GM20431 (cell line): ENCODE data around the gene PTPRN2.

ENCODE experiments used
- in situ Hi-C: fragments of 300-500 bp; cut with MseI, MboI; formaldehyde crosslinking; loops from one replicate; pipeline ENCODE4 v1.15.0; 2020; ENCODE audit warnings: low sequenced_read_pairs; ENCODE audit not compliant: unreplicated experiment

The PTPRN2 gene

GRCh38 chr7:158268816-158269535 lies 318.6 kb downstream of the PTPRN2 start:
- in situ Hi-C loops: no loop called here

DNA sequence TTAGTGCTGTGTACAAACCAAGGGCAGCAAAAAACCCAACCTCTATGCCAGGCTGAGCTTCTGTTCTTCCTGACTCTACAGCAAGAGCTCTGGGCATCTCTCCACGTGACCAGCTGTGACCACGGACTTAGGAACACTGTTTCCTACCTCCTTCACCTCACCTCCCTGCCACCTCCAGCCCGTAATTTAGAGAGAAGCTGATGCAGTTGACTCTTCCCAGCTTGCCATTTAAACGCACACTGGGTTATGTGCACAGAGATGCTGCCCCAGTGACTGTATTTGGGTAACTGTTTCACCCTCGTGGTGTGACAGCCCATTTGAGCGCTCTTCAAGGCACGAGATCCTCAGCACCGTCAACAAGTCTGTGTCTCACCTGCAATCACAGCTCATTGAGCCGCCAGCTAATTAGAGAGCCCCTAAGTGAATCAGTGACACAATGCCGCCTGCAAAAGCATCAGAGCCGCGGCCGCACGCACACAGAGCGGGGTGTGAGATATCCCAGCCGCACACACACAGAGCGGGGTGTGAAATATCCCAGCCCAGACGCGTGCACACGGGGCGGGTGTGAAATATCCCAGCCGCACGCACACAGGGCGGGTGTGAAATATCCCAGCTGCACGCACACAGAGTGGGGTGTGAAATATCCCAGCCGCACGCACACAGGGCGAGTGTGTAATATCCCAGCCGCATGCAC lies 319.7 kb downstream of the PTPRN2 start:
- in situ Hi-C loops: no loop called here

DNA sequence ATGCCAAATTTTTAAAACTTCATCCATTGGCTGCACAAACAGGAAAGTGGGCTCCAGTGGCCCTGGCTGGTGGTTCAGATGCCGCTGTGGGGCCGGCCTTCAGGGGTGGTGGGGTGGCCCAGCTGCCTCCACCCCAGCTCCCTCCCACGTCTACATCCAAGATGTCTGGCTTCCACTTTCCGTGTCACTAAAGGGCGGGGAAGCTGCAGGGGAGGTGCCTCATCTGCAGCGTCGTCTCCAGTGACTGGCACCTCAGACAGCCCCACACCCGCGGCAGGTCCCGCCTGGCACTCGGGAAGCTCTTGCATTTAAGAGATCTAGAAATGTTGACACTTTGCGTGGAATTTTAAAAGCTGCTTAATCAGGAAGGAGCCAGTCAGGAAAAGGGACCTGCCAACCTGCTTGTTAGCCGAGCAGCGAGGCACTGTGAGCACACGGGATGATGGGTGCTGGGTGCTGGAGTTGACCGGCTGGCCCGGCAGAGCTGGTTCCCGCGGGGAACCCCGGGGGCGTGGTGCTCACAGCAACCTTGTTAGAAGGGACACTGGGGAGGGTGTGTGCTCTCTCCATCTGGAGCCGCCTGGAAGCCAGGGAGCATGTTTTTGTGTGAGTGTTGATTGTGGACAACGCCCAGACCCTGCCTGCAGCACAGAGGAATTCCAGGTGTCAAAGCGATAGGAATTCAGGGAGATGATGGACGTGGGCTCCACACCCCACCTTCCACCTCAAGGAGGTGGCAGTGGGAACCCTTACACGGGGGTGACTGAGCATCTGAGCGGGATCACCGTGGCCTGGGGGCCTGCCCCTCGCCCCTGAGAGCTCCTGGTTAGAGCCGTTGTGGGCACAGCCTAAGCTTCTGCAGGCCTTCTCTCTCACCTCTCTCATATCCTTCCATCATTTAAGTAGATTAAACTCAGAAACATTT lies 320.5 kb downstream of the PTPRN2 start:
- in situ Hi-C loops: no loop called here

DNA sequence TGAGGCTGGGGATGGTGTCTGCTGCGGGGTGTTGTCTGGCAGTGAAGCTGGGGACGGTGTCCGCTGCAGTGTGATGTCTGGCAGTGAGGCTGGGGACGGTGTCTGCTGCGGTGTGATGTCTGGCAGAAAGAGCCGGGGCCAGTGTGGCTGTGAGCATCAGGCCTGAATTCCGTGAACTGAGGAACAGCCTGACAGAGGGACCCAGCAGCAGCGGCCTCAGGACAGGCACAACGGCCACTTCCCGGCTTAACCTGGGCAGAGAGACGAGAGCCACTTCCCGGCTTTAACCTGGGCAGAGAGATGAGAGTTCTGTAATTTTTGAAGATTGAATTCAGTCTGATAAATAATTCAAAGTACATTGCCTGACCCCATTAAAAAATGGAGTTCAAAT lies 321.2 kb downstream of the PTPRN2 start:
- in situ Hi-C loops: no loop called here

- in situ Hi-C loops: no loop called here
Measured at GRCh38 chr7:158265743-158266080, 321.9 kb downstream of the PTPRN2 start.

DNA sequence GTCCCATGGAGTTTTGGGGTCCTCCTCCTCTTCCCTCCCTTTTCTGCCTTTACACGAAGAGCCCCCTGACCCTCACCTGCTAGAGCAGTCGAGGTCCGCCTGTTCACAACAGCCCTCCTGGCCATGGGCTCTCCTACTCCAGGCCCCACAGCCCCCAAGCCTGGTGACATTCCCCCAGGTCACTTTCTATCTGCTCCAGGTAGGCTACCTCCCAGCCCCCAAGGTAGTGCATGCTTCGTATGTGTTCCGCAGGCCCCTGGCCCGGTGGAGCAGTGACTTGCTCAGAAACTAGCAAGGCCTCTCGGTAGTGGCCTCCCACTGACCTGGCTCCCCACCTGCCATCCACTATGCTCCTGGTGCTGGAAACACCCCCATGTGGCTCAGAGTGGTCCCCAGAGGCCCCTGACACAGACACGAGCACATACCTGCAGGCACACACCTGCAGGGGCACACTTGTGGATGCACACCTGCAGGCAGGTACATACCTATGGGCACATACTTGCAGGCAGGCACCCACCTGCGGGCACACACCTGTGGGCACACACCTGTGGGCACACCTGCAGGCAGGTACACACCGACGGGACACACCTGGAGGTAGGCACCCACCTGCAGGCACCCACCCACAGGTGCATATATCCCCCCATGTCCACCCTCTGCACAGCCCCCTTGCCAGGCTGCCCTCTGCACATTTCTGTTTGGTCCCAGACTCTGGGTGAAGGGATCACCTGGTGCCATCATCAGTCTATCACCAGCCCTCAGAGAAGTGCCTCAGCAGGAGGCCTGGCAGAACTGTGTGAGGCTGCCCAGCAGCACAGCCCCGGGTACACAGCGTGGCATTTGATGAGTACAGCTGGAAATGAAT lies 322.5 kb downstream of the PTPRN2 start:
- in situ Hi-C loops: no loop called here

DNA sequence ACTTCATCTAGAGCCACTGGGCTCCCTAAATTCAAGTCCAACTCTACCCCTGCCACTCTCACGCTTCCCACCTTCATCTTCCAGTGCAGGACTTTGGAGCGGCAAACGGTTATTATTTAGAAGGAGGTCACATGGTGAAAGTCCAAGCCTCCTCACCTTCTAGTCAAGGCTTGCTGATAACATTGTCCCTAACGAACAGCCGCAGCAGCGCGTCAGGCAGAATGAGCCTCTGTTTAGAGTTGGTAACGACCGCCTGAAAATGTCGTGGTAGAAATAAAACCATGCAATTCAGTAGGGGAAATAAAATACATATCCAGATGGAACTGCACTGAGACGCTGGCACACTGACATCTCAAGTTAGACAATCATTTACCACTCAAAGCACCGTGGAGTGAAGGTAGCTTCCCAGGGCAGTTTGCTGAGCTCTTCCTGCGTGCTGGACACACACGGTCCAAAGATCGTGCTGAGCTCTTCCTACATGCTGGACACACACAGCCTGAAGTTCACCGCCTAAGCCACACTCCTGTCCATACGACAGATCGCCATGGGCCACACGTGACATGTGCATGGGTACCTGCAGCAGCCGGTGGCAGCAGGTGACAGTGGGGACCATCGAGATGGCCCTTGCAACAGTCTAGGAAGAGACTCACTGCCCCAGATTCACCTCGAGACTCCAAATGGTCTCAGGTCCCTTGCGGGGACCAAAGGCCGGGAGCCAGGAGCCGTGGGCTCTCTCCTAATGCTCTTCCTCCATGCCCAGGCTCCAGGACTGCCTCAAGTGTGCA lies 323.5 kb downstream of the PTPRN2 start:
- in situ Hi-C loops: no loop called here

- in situ Hi-C loops: no loop called here
Measured at GRCh38 chr7:158263110-158263963, 324.3 kb downstream of the PTPRN2 start.

DNA sequence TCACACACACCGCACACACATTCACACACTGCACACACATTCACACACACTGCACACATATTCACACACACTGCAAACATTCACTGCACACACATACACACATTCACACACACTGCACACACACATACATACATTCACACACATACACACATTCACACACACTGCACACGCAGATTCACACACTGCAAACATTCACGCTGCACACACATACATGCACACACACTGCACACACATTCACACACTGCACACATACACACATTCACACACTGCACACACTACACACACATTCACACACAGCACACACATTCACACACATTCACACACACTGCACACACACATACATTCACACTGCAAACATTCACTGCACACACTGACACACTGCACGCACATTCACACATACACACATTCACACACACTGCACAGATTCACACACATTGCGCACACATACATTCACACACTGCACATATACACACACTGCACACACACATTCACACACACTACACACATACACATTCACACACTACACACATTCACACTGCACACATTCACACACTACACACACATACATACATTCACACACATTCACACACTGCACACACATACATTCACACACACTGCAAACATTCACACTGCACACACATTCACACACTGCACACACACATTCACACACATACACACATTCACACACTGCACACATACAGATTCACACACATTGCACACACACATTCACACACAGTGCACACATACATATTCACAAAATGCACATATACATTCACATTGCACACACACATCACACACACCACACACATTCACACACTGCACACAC lies 325.1 kb downstream of the PTPRN2 start:
- in situ Hi-C loops: no loop called here

- in situ Hi-C loops: no loop called here
Measured at GRCh38 chr7:158261362-158262235, 326.0 kb downstream of the PTPRN2 start.

GRCh38 chr7:158260567-158261361 lies 326.9 kb downstream of the PTPRN2 start:
- in situ Hi-C loops: no loop called here

GRCh38 chr7:158259671-158260418 lies 327.8 kb downstream of the PTPRN2 start:
- in situ Hi-C loops: no loop called here

GRCh38 chr7:158259141-158259540 lies 328.5 kb downstream of the PTPRN2 start:
- in situ Hi-C loops: no loop called here

- in situ Hi-C loops: no loop called here
Measured at GRCh38 chr7:158258411-158259130, 329.1 kb downstream of the PTPRN2 start.
